GM23338 (cell line): ENCODE results near the gene FAM111B.

Experiments used
- CREB1 ChIP-seq: fragments of 250-450 bp; sonication (Bioruptor Pico); IDR thresholded peaks from 2 replicates; pipeline ENCODE4 v1.5.0; 2020; ENCODE audit warnings: low read depth, mild to moderate bottlenecking, moderate library complexity
- EZH2 ChIP-seq: fragments of 200-600 bp; sonication (generic); IDR thresholded peaks from one replicate; pipeline ENCODE4 v1.8.0; 2017; ENCODE audit warnings: antibody characterized with exemption, mild to moderate bottlenecking, low read depth; ENCODE audit not compliant: unreplicated experiment
- EZH2phosphoT487 ChIP-seq: fragments of 200-600 bp; sonication (generic); IDR thresholded peaks from one replicate; pipeline ENCODE4 v1.8.1; 2018; ENCODE audit warnings: antibody characterized with exemption; ENCODE audit not compliant: unreplicated experiment
- JUNB ChIP-seq: IDR thresholded peaks from one replicate; pipeline ENCODE4 v1.6.1; 2016; ENCODE audit warnings: antibody characterized with exemption; ENCODE audit not compliant: unreplicated experiment
- NANOG ChIP-seq: IDR thresholded peaks from 2 replicates; pipeline ENCODE4 v1.6.1; 2016; ENCODE audit warnings: antibody characterized with exemption, borderline replicate concordance
- POLR2AphosphoS5 ChIP-seq: IDR thresholded peaks from 2 replicates; pipeline ENCODE4 v1.6.1; 2016; ENCODE audit warnings: antibody characterized with exemption, low read depth
- STAT1 ChIP-seq: IDR thresholded peaks from one replicate; pipeline ENCODE4 v1.6.1; 2016; ENCODE audit warnings: antibody characterized with exemption; ENCODE audit not compliant: unreplicated experiment
- ZNF114 ChIP-seq: fragments of 250-450 bp; sonication (Bioruptor Pico); IDR thresholded peaks from 2 replicates; pipeline ENCODE4 v1.5.0; 2020; ENCODE audit warnings: mild to moderate bottlenecking, moderate library complexity
- ZNF331 ChIP-seq: fragments of 250-450 bp; sonication (Bioruptor Pico); IDR thresholded peaks from 2 replicates; pipeline ENCODE4 v1.5.0; 2020; ENCODE audit warnings: low read depth, mild to moderate bottlenecking, moderate library complexity
- TF ChIP-seq, protein P1 (sequence below), 2 experiments: fragments of 200-600 bp in 1 of 2; sonication (generic) in 1 of 2; conservative IDR thresholded peaks; 2 replicates each; pipeline versions ENCODE4 v1.5.1 to v1.6.1; 2016 to 2017; ENCODE audit warnings: antibody characterized with exemption in 2 of 2, low read depth in 2 of 2, mild to moderate bottlenecking in 2 of 2, moderate library complexity in 1 of 2
- TF ChIP-seq, protein P2 (sequence below): IDR thresholded peaks from one replicate; pipeline ENCODE4 v1.6.1; 2018; ENCODE audit warnings: antibody characterized with exemption; ENCODE audit not compliant: unreplicated experiment
- TF ChIP-seq, protein P3 (sequence below): fragments of 250-450 bp; sonication (Bioruptor Pico); IDR thresholded peaks from 2 replicates; pipeline ENCODE4 v1.5.0; 2020; ENCODE audit warnings: mild to moderate bottlenecking, moderate library complexity
- TF ChIP-seq, protein P4 (sequence below): IDR thresholded peaks from 2 replicates; pipeline ENCODE4 v1.6.1; 2016; ENCODE audit warnings: antibody characterized with exemption

DNA sequence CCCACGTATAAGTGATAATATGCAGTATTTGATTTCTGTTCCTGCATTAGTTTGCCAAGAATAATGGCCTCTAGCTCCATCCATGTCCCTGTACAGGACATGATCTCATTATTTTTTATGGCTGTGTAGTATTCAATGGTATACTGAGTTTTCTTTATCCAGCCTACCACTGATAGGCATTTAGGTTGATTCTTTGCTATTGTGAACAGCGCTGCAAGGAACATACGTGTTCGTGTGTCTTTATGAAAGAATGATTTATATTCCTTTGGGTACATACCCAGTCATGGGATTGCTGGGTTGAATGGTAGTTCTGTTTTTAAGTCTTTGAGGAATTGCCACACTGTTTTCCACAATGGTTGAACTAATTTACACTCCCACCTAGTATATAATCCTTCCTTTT, 34.2 kb downstream of the FAM111B start:
- TF ChIP-seq, protein P1, sequence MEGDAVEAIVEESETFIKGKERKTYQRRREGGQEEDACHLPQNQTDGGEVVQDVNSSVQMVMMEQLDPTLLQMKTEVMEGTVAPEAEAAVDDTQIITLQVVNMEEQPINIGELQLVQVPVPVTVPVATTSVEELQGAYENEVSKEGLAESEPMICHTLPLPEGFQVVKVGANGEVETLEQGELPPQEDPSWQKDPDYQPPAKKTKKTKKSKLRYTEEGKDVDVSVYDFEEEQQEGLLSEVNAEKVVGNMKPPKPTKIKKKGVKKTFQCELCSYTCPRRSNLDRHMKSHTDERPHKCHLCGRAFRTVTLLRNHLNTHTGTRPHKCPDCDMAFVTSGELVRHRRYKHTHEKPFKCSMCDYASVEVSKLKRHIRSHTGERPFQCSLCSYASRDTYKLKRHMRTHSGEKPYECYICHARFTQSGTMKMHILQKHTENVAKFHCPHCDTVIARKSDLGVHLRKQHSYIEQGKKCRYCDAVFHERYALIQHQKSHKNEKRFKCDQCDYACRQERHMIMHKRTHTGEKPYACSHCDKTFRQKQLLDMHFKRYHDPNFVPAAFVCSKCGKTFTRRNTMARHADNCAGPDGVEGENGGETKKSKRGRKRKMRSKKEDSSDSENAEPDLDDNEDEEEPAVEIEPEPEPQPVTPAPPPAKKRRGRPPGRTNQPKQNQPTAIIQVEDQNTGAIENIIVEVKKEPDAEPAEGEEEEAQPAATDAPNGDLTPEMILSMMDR (conservative IDR thresholded peaks at IDR 0.05; ENCODE audit: low read depth in 2 of 2) = no peak
- no peak for TF ChIP-seq EZH2
- TF ChIP-seq ZNF331 (CRISPR knock-in tag) = no peak
- TF ChIP-seq JUNB = no peak
- TF ChIP-seq, protein P2, sequence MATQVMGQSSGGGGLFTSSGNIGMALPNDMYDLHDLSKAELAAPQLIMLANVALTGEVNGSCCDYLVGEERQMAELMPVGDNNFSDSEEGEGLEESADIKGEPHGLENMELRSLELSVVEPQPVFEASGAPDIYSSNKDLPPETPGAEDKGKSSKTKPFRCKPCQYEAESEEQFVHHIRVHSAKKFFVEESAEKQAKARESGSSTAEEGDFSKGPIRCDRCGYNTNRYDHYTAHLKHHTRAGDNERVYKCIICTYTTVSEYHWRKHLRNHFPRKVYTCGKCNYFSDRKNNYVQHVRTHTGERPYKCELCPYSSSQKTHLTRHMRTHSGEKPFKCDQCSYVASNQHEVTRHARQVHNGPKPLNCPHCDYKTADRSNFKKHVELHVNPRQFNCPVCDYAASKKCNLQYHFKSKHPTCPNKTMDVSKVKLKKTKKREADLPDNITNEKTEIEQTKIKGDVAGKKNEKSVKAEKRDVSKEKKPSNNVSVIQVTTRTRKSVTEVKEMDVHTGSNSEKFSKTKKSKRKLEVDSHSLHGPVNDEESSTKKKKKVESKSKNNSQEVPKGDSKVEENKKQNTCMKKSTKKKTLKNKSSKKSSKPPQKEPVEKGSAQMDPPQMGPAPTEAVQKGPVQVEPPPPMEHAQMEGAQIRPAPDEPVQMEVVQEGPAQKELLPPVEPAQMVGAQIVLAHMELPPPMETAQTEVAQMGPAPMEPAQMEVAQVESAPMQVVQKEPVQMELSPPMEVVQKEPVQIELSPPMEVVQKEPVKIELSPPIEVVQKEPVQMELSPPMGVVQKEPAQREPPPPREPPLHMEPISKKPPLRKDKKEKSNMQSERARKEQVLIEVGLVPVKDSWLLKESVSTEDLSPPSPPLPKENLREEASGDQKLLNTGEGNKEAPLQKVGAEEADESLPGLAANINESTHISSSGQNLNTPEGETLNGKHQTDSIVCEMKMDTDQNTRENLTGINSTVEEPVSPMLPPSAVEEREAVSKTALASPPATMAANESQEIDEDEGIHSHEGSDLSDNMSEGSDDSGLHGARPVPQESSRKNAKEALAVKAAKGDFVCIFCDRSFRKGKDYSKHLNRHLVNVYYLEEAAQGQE = no peak
- TF ChIP-seq EZH2phosphoT487 = no peak
- TF ChIP-seq POLR2AphosphoS5 = no peak
- TF ChIP-seq ZNF114 = no peak
- no peak for TF ChIP-seq CREB1
- no peak for TF ChIP-seq NANOG
- TF ChIP-seq, protein P3, sequence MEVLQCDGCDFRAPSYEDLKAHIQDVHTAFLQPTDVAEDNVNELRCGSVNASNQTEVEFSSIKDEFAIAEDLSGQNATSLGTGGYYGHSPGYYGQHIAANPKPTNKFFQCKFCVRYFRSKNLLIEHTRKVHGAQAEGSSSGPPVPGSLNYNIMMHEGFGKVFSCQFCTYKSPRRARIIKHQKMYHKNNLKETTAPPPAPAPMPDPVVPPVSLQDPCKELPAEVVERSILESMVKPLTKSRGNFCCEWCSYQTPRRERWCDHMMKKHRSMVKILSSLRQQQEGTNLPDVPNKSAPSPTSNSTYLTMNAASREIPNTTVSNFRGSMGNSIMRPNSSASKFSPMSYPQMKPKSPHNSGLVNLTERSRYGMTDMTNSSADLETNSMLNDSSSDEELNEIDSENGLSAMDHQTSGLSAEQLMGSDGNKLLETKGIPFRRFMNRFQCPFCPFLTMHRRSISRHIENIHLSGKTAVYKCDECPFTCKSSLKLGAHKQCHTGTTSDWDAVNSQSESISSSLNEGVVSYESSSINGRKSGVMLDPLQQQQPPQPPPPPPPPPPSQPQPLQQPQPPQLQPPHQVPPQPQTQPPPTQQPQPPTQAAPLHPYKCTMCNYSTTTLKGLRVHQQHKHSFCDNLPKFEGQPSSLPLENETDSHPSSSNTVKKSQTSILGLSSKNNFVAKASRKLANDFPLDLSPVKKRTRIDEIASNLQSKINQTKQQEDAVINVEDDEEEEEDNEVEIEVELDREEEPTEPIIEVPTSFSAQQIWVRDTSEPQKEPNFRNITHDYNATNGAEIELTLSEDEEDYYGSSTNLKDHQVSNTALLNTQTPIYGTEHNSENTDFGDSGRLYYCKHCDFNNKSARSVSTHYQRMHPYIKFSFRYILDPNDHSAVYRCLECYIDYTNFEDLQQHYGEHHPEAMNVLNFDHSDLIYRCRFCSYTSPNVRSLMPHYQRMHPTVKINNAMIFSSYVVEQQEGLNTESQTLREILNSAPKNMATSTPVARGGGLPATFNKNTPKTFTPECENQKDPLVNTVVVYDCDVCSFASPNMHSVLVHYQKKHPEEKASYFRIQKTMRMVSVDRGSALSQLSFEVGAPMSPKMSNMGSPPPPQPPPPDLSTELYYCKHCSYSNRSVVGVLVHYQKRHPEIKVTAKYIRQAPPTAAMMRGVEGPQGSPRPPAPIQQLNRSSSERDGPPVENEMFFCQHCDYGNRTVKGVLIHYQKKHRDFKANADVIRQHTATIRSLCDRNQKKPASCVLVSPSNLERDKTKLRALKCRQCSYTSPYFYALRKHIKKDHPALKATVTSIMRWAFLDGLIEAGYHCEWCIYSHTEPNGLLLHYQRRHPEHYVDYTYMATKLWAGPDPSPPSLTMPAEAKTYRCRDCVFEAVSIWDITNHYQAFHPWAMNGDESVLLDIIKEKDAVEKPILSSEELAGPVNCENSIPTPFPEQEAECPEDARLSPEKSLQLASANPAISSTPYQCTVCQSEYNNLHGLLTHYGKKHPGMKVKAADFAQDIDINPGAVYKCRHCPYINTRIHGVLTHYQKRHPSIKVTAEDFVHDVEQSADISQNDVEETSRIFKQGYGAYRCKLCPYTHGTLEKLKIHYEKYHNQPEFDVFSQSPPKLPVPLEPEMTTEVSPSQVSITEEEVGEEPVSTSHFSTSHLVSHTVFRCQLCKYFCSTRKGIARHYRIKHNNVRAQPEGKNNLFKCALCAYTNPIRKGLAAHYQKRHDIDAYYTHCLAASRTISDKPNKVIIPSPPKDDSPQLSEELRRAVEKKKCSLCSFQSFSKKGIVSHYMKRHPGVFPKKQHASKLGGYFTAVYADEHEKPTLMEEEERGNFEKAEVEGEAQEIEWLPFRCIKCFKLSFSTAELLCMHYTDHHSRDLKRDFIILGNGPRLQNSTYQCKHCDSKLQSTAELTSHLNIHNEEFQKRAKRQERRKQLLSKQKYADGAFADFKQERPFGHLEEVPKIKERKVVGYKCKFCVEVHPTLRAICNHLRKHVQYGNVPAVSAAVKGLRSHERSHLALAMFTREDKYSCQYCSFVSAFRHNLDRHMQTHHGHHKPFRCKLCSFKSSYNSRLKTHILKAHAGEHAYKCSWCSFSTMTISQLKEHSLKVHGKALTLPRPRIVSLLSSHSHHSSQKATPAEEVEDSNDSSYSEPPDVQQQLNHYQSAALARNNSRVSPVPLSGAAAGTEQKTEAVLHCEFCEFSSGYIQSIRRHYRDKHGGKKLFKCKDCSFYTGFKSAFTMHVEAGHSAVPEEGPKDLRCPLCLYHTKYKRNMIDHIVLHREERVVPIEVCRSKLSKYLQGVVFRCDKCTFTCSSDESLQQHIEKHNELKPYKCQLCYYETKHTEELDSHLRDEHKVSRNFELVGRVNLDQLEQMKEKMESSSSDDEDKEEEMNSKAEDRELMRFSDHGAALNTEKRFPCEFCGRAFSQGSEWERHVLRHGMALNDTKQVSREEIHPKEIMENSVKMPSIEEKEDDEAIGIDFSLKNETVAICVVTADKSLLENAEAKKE (CRISPR knock-in tag) = no peak
- TF ChIP-seq, protein P4, sequence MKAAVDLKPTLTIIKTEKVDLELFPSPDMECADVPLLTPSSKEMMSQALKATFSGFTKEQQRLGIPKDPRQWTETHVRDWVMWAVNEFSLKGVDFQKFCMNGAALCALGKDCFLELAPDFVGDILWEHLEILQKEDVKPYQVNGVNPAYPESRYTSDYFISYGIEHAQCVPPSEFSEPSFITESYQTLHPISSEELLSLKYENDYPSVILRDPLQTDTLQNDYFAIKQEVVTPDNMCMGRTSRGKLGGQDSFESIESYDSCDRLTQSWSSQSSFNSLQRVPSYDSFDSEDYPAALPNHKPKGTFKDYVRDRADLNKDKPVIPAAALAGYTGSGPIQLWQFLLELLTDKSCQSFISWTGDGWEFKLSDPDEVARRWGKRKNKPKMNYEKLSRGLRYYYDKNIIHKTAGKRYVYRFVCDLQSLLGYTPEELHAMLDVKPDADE = no peak
- no peak for TF ChIP-seq STAT1
